ENCODE results near the gene RHOH. TPM values are rescaled to one million over a fixed set of nuclear protein-coding genes. Genes with fewer than 3 reads are reported as not detected.
"Not testable (repeated sequence)": the region's sequence is repeated elsewhere in the genome, so short reads cannot be mapped to it uniquely, and the experiment has no call there.

Gene RHOH
- total and polyA plus RNA-seq, 9 of the 15 experiments (the other 6 are each of a cell fraction or from before 2014, with no cell fraction given): 14.3 to 37.7 (median 23.2) TPM

DNA sequence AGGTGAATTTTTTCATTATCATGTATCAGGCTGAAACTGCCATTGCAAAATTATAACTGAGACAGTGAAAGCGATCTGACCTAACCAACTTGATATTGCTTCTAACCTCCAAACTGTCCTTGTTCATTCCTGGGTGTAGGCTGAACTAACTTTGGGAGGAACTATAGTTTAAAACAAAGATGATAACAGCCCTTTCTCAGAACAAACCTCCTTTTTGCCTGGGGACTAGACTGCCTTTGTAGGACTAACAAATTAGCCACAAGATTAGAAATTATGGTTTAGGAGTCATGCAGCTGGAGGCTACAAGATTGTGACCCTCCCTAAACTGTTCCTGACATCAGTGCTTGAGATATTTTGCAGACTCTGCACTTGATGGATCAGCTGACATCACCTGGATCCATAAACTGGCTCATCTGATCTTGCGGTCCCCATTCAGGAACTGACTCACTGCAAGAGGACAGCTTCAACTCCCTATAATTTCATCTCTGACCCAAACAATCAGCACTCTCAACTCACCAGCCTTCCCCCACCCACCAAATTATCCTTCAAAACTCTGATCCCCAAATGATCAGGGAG, 93.9 kb downstream of the RHOH start (continued):
- peak; percentile 66; the same call in 1 of the 2 replicates for TF ChIP-seq ZNF644 (tag; IDR thresholded peaks at IDR 0.05; ENCODE audit: low read depth)
- not testable (repeated sequence) for TF ChIP-seq ID3 (CRISPR knock-in tag; IDR thresholded peaks at IDR 0.05)
- peak; percentile 86 for TF ChIP-seq ID3 (tag; IDR thresholded peaks at IDR 0.05)
- peak; percentile 96 for TF ChIP-seq JUND (IDR thresholded peaks at IDR 0.05; ENCODE audit: borderline replicate concordance, low read depth, low read length)
- TF ChIP-seq JUND (tag; IDR thresholded peaks at IDR 0.05; ENCODE audit: borderline replicate concordance, low read depth, low read length): peak; percentile 93; the same call in 2 of the 3 replicates
- TF ChIP-seq, protein P1, sequence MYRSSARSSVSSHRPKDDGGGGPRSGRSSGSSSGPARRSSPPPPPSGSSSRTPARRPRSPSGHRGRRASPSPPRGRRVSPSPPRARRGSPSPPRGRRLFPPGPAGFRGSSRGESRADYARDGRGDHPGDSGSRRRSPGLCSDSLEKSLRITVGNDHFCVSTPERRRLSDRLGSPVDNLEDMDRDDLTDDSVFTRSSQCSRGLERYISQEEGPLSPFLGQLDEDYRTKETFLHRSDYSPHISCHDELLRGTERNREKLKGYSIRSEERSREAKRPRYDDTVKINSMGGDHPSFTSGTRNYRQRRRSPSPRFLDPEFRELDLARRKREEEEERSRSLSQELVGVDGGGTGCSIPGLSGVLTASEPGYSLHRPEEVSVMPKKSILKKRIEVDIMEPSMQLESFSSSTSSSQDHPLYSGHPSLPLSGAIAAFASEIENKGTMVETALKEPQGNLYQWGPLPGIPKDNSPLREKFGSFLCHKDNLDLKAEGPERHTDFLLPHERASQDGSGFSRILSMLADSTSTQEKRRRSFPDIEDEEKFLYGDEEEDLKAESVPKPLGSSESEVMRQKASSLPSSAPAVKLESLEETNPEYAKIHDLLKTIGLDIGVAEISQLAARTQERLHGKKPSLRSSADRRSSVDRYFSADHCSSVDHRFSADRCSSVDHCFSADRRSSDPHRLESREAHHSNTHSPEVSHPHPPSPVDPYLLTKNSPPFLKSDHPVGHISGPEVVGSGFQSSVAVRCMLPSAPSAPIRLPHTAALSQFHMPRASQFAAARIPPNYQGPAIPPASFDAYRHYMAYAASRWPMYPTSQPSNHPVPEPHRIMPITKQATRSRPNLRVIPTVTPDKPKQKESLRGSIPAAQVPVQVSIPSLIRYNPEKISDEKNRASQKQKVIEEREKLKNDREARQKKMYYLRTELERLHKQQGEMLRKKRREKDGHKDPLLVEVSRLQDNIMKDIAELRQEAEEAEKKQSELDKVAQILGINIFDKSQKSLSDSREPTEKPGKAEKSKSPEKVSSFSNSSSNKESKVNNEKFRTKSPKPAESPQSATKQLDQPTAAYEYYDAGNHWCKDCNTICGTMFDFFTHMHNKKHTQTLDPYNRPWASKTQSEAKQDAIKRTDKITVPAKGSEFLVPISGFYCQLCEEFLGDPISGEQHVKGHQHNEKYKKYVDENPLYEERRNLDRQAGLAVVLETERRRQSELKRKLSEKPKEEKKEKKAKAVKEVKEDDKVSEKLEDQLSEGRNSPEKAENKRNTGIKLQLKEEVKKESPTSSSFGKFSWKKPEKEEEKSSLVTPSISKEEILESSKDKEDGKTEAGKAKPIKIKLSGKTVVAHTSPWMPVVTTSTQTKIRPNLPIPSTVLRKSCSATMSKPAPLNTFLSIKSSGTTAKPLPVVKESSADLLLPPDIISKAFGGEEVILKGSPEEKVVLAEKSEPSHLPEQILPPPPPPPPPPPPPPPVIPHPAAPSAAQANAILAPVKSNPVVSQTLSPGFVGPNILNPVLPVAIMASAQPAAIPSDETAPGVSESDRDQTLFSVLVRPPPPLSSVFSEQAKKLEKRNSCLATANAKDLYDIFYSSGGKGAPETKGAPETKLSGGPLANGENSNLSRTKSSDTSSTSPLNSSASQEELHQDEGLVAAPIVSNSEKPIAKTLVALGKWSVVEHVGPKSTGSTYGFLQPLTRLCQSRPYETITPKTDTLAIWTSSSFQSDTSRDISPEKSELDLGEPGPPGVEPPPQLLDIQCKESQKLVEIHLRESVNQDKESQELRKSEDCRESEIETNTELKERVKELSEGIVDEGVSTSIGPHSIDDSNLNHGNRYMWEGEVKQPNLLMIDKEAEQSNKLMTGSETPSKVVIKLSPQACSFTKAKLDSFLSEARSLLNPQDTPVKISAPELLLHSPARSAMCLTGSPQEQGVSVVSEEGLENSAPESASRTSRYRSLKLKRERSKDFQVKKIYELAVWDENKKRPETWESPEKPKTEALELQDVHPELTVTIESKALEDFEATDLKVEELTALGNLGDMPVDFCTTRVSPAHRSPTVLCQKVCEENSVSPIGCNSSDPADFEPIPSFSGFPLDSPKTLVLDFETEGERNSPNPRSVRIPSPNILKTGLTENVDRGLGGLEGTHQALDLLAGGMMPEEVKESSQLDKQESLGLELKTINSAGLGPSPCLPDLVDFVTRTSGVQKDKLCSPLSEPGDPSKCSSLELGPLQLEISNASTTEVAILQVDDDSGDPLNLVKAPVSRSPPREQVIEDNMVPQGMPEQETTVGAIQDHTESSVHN (IDR thresholded peaks at IDR 0.05; ENCODE audit: borderline replicate concordance in 1 of 2, low read depth in 1 of 2): peak in 1 of 2 experiments; percentile 97; a peak in 2 of 4 replicates

Data from K562 (cell line).